Measurements from ENCODE around the gene SLC2A1.

SLC2A1 gene

GRCh38 chr1:42934541-42935312 lies 23.9 kb downstream of the SLC2A1 start:
- Histone ChIP-seq H3K36me3 (peaks cover 8 to 45% (median 21%) of the 10 kb centered on the region in 3 donors), H3K9me3 (no peaks in the 10 kb centered on the region), H3K4me3 (no peak overlapping the region), H3K27ac (no peak overlapping the region), H3K27me3 (no peaks in the 10 kb centered on the region), H3K4me1 (peaks cover 0 to 54% (median 25%) of the 10 kb centered on the region in 4 donors)
- intact Hi-C loops (cut with DNase I; ENCODE audit: low total_unique reads): no loop called here
- no peak for TF ChIP-seq CTCF (IDR thresholded peaks at IDR 0.05)
- DNase-seq: peak in 1 of 2 donors; percentile 58

- intact Hi-C loops (cut with DNase I; ENCODE audit: low total_unique reads): no loop called here
- Histone ChIP-seq H3K9me3 (no peaks in the 10 kb centered on the region), H3K27me3 (no peaks in the 10 kb centered on the region), H3K36me3 (peaks cover 16 to 54% (median 30%) of the 10 kb centered on the region in 3 donors), H3K27ac (no peak overlapping the region), H3K4me1 (peaks cover 0 to 47% (median 20%) of the 10 kb centered on the region in 4 donors), H3K4me3 (no peak overlapping the region)
- DNase-seq: peak in 1 of 2 donors; percentile 39
- no peak for TF ChIP-seq CTCF (IDR thresholded peaks at IDR 0.05)
Measured at GRCh38 chr1:42933610-42934491, 24.8 kb downstream of the SLC2A1 start.

GRCh38 chr1:42933060-42933586 lies 25.5 kb downstream of the SLC2A1 start:
- peaks cover 0 to 40% (median 17%) of the 10 kb centered on the region in 4 donors for H3K4me1 ChIP-seq
- no peak overlapping the region for H3K27ac ChIP-seq
- intact Hi-C loops (cut with DNase I; ENCODE audit: low total_unique reads): no loop called here
- TF ChIP-seq CTCF (IDR thresholded peaks at IDR 0.05): no peak
- H3K9me3 ChIP-seq: no peaks in the 10 kb centered on the region
- DNase-seq: peak in 1 of 2 donors; percentile 25
- no peak overlapping the region for H3K4me3 ChIP-seq
- H3K27me3 ChIP-seq: no peaks in the 10 kb centered on the region
- H3K36me3 ChIP-seq: peaks cover 23 to 59% (median 37%) of the 10 kb centered on the region in 3 donors

- DNase-seq: peak in 1 of 2 donors; percentile 35
- Histone ChIP-seq H3K4me3 (no peak overlapping the region), H3K36me3 (peaks cover 23 to 59% (median 37%) of the 10 kb centered on the region in 3 donors), H3K4me1 (peaks cover 0 to 34% (median 14%) of the 10 kb centered on the region in 4 donors), H3K9me3 (no peaks in the 10 kb centered on the region), H3K27ac (peak overlapping the region in 1 of 2 donors; percentile 47), H3K27me3 (no peaks in the 10 kb centered on the region)
- no peak for TF ChIP-seq CTCF (IDR thresholded peaks at IDR 0.05)
- intact Hi-C loops (cut with DNase I; ENCODE audit: low total_unique reads): no loop called here
Measured at GRCh38 chr1:42932442-42932941, 26.2 kb downstream of the SLC2A1 start.

- no peaks in the 10 kb centered on the region for H3K9me3 ChIP-seq
- no peak for TF ChIP-seq CTCF (IDR thresholded peaks at IDR 0.05)
- no peaks in the 10 kb centered on the region for H3K27me3 ChIP-seq
- intact Hi-C loops (cut with DNase I; ENCODE audit: low total_unique reads): no loop called here
- peak overlapping the region in 1 of 2 donors; percentile 47 for H3K27ac ChIP-seq
- H3K4me1 ChIP-seq: peaks cover 0 to 28% (median 14%) of the 10 kb centered on the region in 4 donors
- no peak overlapping the region for H3K4me3 ChIP-seq
- peak in 1 of 2 donors; percentile 72 for DNase-seq
- peaks cover 27 to 59% (median 37%) of the 10 kb centered on the region in 3 donors for H3K36me3 ChIP-seq
Measured at GRCh38 chr1:42931911-42932422, 26.7 kb downstream of the SLC2A1 start.

All from tibial artery (tissue), 4 donors.